Ammon's horn (tissue), 1 donor: Measurements from ENCODE around the gene RILPL1.
"Not testable (repeated sequence)": the region's sequence is repeated elsewhere in the genome, so short reads cannot be mapped to it uniquely, and the experiment has no call there.

Experiments
- DNase-seq: peaks from one replicate; pipeline ENCODE4 v3.0.0-alpha.2; 2016; ENCODE audit warnings: low spot score

Gene RILPL1

GRCh38 chr12:123533672-123534643 is at the start of gene RILPL1:
Gene RILPL1, minus strand, starts transcription at chr12:123533719. Its CDS starts 237 bp downstream, at chr12:123533482.
- DNase-seq = peak; percentile 43

- no peak for DNase-seq
These were observed 47.3 kb upstream of the RILPL1 start for GRCh38 chr12:123580772-123581171.

GRCh38 chr12:123578829-123579228 is 45.3 kb upstream of the RILPL1 start:
- not testable (repeated sequence) for DNase-seq

- no peak for DNase-seq
These were observed 44.7 kb upstream of the RILPL1 start for GRCh38 chr12:123578243-123578642.

- DNase-seq = no peak
These were observed 43.1 kb upstream of the RILPL1 start for GRCh38 chr12:123576611-123577010.

GRCh38 chr12:123573870-123574269 is 40.4 kb upstream of the RILPL1 start:
- no peak for DNase-seq

GRCh38 chr12:123572391-123572790 is 38.9 kb upstream of the RILPL1 start:
- DNase-seq = no peak

GRCh38 chr12:123571343-123571813 is 37.9 kb upstream of the RILPL1 start:
- DNase-seq = peak; percentile 29

GRCh38 chr12:123559468-123559867 is 25.9 kb upstream of the RILPL1 start:
- peak; percentile 34 for DNase-seq

- not testable (repeated sequence) for DNase-seq
These were observed 25.0 kb upstream of the RILPL1 start for GRCh38 chr12:123558487-123558886.

- DNase-seq = not testable (repeated sequence)
These were observed 21.3 kb upstream of the RILPL1 start for GRCh38 chr12:123554843-123555242.

GRCh38 chr12:123554136-123554535 is 20.6 kb upstream of the RILPL1 start:
- not testable (repeated sequence) for DNase-seq

GRCh38 chr12:123550700-123551099 is 17.2 kb upstream of the RILPL1 start:
- DNase-seq = no peak

GRCh38 chr12:123548107-123548506 is 14.6 kb upstream of the RILPL1 start:
- no peak for DNase-seq

GRCh38 chr12:123546281-123546680 is 12.8 kb upstream of the RILPL1 start:
- DNase-seq = no peak

- peak; percentile 48 for DNase-seq
These were observed 10.0 kb upstream of the RILPL1 start for GRCh38 chr12:123543541-123543940.

GRCh38 chr12:123540899-123541662 is 7.6 kb upstream of the RILPL1 start:
- no peak for DNase-seq

GRCh38 chr12:123535952-123536351 is 2.4 kb upstream of the RILPL1 start:
- not testable (repeated sequence) for DNase-seq

GRCh38 chr12:123532808-123533649 is 490 bp downstream of the RILPL1 start:
- DNase-seq = peak; percentile 49

GRCh38 chr12:123532019-123532418 is 1.5 kb downstream of the RILPL1 start:
- DNase-seq = peak; percentile 59

- no peak for DNase-seq
These were observed 2.4 kb downstream of the RILPL1 start for GRCh38 chr12:123531091-123531490.

GRCh38 chr12:123530668-123531067 is 2.9 kb downstream of the RILPL1 start:
- no peak for DNase-seq
